HEK293T (cell line): ENCODE measurements around the gene COL5A1.

Source experiments
- ARNT ChIP-seq: fragments of 450-650 bp; IDR thresholded peaks from 2 replicates; pipeline ENCODE4 v1.6.1; 2017; ENCODE audit warnings: mild to moderate bottlenecking
- BHLHE40 ChIP-seq: fragments of 450-650 bp; IDR thresholded peaks from 2 replicates; pipeline ENCODE4 v1.6.1; 2016; ENCODE audit warnings: mild to moderate bottlenecking, moderate library complexity, borderline replicate concordance
- ELF4 ChIP-seq: fragments of 450-650 bp; IDR thresholded peaks from 2 replicates; pipeline ENCODE4 v1.6.1; 2017; ENCODE audit warnings: antibody characterized with exemption
- FOXA1 ChIP-seq: fragments of 450-650 bp; IDR thresholded peaks from 2 replicates; pipeline ENCODE4 v1.6.1; 2016; ENCODE audit warnings: mild to moderate bottlenecking
- FOXK2 ChIP-seq: fragments of 450-650 bp; IDR thresholded peaks from 2 replicates; pipeline ENCODE4 v1.6.1; 2016; ENCODE audit warnings: mild to moderate bottlenecking
- FOXM1 ChIP-seq: fragments of 450-650 bp; IDR thresholded peaks from 2 replicates; pipeline ENCODE4 v1.6.1; 2017; ENCODE audit warnings: mild to moderate bottlenecking, borderline replicate concordance
- HDGF ChIP-seq: fragments of 450-650 bp; IDR thresholded peaks from 2 replicates; pipeline ENCODE4 v1.6.1; 2017; ENCODE audit warnings: antibody characterized with exemption, borderline replicate concordance
- L3MBTL2 ChIP-seq: fragments of 450-650 bp; conservative IDR thresholded peaks from 2 replicates; pipeline ENCODE4 v1.6.1; 2016; ENCODE audit warnings: mild to moderate bottlenecking
- LEF1 ChIP-seq: fragments of 450-650 bp; IDR thresholded peaks from 2 replicates; pipeline ENCODE4 v1.6.1; 2017; ENCODE audit warnings: mild to moderate bottlenecking, borderline replicate concordance
- NFRKB ChIP-seq: fragments of 450-650 bp; IDR thresholded peaks from 2 replicates; pipeline ENCODE4 v1.6.1; 2016; ENCODE audit warnings: mild to moderate bottlenecking, moderate library complexity
- PKNOX1 ChIP-seq: fragments of 450-650 bp; IDR thresholded peaks from 2 replicates; pipeline ENCODE4 v1.6.1; 2016
- SP1 ChIP-seq: fragments of 450-650 bp; IDR thresholded peaks from 2 replicates; pipeline ENCODE4 v1.6.1; 2017
- SUZ12 ChIP-seq: fragments of 450-650 bp; IDR thresholded peaks from 2 replicates; pipeline ENCODE4 v1.6.1; 2016; ENCODE audit warnings: mild to moderate bottlenecking
- ZNF384 ChIP-seq: fragments of 450-650 bp; IDR thresholded peaks from 2 replicates; pipeline ENCODE4 v1.6.1; 2016

- TF ChIP-seq SP1 (no peak), NFRKB (no peak), ELF4 (no peak), BHLHE40 (no peak), FOXA1 (no peak), LEF1 (no peak), PKNOX1 (no peak), ARNT (no peak), FOXK2 (no peak), ZNF384 (no peak), SUZ12 (no peak), L3MBTL2 (no peak), FOXM1 (no peak), HDGF (no peak)
These were observed 15.6 kb upstream of the COL5A1 start for GRCh38 chr9:134626069-134626423.
